ENCODE results near the gene CCDC97. TPM values are rescaled to one million over a fixed set of nuclear protein-coding genes. Genes with fewer than 3 reads are reported as not detected.
"Not testable (repeated sequence)": the region's sequence is repeated elsewhere in the genome, so short reads cannot be mapped to it uniquely, and the experiment has no call there.

Gene CCDC97
- total RNA-seq, 4 donors from 2014 or later = 11.6 to 19.6 (median 13.7) TPM

DNA sequence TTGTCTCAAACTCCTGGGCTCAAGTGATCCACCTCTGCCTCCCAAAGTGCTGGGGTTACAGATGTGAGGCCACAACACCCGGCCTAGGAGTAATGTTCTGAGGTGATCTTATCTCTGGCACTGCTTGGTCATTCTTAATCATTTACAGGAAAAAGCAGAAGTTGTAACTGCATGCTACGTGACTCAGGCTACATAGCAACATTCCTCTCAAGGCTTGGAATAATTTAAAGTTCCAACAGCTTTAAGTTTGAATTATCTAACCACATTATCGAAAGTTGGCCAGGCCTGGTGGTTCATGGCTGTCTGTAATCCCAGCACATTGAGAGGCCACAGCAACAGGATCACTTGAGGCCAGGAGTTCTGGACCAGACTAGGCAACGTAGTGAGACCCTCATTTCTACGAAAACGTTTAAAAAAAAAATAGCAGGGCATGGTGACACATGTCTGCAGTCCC, 57.9 kb downstream of the CCDC97 start:
- no peak for DNase-seq (ENCODE audit: low spot score in 2 of 2)
- H3K4me3 ChIP-seq (ENCODE audit: low read depth, poor library complexity, severe bottlenecking) = no peak overlapping the region
- no peak for TF ChIP-seq POLR2A (IDR thresholded peaks at IDR 0.05)
- TF ChIP-seq, protein P1, sequence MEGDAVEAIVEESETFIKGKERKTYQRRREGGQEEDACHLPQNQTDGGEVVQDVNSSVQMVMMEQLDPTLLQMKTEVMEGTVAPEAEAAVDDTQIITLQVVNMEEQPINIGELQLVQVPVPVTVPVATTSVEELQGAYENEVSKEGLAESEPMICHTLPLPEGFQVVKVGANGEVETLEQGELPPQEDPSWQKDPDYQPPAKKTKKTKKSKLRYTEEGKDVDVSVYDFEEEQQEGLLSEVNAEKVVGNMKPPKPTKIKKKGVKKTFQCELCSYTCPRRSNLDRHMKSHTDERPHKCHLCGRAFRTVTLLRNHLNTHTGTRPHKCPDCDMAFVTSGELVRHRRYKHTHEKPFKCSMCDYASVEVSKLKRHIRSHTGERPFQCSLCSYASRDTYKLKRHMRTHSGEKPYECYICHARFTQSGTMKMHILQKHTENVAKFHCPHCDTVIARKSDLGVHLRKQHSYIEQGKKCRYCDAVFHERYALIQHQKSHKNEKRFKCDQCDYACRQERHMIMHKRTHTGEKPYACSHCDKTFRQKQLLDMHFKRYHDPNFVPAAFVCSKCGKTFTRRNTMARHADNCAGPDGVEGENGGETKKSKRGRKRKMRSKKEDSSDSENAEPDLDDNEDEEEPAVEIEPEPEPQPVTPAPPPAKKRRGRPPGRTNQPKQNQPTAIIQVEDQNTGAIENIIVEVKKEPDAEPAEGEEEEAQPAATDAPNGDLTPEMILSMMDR (IDR thresholded peaks at IDR 0.05) = no peak
- 35 to 41% methylated on average over 6 of the region's 6 CpGs for WGBS, 2 donors
- intact Hi-C loops (cut with DNase I; ENCODE audit: low total_unique reads) = no loop called here

DNA sequence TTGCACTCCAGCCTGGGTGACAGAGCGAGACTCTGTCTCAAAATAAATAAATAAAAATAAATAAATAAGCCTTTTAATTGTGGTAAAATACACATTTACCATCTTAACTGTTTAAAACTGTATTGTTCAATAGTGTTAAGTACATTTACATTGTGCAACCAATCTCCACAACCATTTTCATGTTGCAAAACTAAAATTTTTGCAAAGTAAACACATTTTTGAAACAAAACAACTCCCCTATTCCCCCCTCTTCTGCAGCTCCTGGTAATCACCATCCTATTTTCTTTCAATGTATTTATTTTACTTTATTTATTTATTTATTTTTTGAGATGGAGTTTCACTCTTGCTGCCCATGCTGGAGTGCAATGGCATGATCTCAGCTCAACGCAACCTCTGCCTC, 59.8 kb downstream of the CCDC97 start:
- no peak for DNase-seq (ENCODE audit: low spot score in 2 of 2)
- WGBS, 2 donors = 95 to 96% methylated on average over 2 of the region's 2 CpGs
- no peak for TF ChIP-seq POLR2A (IDR thresholded peaks at IDR 0.05)
- TF ChIP-seq, protein P1 (IDR thresholded peaks at IDR 0.05) = no peak

DNA sequence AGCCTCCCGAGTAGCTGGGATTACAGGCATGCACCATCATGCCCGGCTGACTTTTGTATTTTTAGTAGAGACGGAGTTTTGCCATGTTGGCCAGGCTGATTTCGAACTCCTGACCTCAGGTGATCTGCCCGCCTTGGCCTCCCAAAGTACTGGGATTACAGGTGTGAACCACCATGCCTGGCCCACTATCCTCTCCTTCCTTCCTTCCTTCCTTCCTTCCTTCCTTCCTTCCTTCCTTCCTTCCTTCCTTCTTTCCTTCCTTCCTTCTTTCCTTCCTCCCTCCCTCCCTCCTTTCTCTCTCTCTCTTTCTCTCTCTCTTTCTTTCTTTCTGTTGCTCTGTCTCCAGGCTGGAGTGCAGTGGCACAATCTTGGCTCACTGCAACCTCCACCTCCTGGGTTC, 61.1 kb downstream of the CCDC97 start:
- 79 to 88% methylated on average over 5 of the region's 5 CpGs for WGBS, 2 donors
- intact Hi-C loops (cut with DNase I; ENCODE audit: low total_unique reads); H3K4me3 ChIP-seq (ENCODE audit: low read depth, poor library complexity, severe bottlenecking); DNase-seq (ENCODE audit: low spot score in 2 of 2): not testable (repeated sequence)

More for the DNA sequence above, 59.8 kb downstream of the CCDC97 start:
- intact Hi-C loops (cut with DNase I; ENCODE audit: low total_unique reads) = no loop called here
- no peak overlapping the region for H3K4me3 ChIP-seq (ENCODE audit: low read depth, poor library complexity, severe bottlenecking)

DNA sequence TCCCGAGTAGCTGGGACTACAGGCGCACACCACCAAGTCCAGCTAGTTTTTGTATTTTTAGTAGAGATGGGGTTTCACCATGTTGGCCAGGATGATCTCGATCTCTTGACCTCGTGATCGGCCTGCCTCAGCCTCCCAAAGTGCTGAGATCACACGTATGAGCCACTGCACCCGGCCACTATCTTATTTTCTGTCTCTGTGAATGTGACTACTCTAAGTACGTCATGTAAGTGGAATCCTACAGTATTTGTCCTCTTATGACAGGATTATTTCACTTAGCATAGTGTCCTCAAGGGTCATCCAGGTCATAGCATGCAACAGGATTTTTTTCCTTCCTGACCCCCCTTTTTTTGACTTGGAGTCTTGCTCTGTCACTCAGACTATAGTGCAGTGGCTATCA, 61.6 kb downstream of the CCDC97 start:
- no peak overlapping the region for H3K4me3 ChIP-seq (ENCODE audit: low read depth, poor library complexity, severe bottlenecking)
- 95 to 97% methylated on average over 8 of the region's 8 CpGs for WGBS, 2 donors
- TF ChIP-seq POLR2A (IDR thresholded peaks at IDR 0.05) = no peak
- DNase-seq (ENCODE audit: low spot score in 2 of 2) = no peak
- intact Hi-C loops (cut with DNase I; ENCODE audit: low total_unique reads) = no loop called here

DNA sequence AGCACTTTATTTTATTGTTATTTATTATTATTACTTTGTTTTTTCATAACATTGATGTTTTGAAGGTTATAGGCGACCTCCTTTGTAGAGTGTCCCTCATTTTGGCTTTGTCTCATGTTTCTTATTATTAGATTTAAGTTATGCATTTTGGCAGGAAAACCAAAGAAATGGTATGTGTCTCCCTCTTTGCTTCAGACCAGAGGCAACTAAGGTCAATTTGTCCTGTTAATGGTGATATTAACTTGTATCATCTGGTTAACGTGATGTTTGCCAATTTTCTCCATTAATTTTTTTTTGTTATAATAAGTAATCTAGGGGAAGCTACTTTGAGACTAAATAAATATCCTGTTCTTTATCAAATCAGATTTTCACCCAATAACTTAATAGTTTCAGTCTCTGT, 62.5 kb downstream of the CCDC97 start:
- H3K4me3 ChIP-seq (ENCODE audit: low read depth, poor library complexity, severe bottlenecking) = no peak overlapping the region
- DNase-seq (ENCODE audit: low spot score in 2 of 2) = no peak
- WGBS, 2 donors = 74 to 81% methylated on average over 2 of the region's 2 CpGs
- TF ChIP-seq, protein P1 (IDR thresholded peaks at IDR 0.05) = no peak
- no peak for TF ChIP-seq POLR2A (IDR thresholded peaks at IDR 0.05)
- intact Hi-C loops (cut with DNase I; ENCODE audit: low total_unique reads) = no loop called here

DNA sequence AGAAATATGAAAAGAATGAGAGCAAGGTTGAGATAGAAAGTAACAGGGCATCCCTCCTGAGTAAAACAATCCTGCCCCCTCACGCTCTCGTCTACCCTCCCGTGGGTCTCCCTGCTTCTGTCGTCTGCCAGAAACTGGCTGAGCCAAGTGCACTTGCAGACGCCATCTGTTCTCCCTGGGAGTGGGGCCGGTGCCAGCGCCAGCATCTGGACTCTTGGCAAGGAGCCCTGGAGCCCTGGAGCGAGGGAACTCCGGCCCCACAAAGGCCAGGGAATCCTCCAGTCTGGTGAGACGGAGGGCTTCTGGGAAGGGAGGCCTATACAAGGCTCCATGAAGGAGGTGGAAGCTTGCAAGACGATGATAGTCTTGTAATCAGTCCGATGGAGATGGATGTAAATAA, 64.0 kb downstream of the CCDC97 start:
- intact Hi-C loops (cut with DNase I; ENCODE audit: low total_unique reads) = no loop called here
- peak in 1 of 2 donors; percentile 93 for DNase-seq (ENCODE audit: low spot score in 2 of 2)
- TF ChIP-seq POLR2A (IDR thresholded peaks at IDR 0.05) = no peak
- TF ChIP-seq, protein P1 (IDR thresholded peaks at IDR 0.05) = no peak
- WGBS, 2 donors = 9 to 32% methylated on average over 12 of the region's 12 CpGs
- no peak overlapping the region for H3K4me3 ChIP-seq (ENCODE audit: low read depth, poor library complexity, severe bottlenecking)

Other genes starting within 250 kb of the CCDC97 start
- not detected for gene CYP2A13, start 221.7 kb upstream of the CCDC97 start, total RNA-seq
- not detected for gene CYP2F1, start 195.7 kb upstream of the CCDC97 start, total RNA-seq
- gene CYP2S1, start 117.0 kb upstream of the CCDC97 start, total RNA-seq = 1 to 10 TPM in 3 of 4 donors, under 1 TPM in 1; 0.49 to 3.8 (median 1.9) TPM
- gene AXL, start 90.9 kb upstream of the CCDC97 start, total RNA-seq = 10 to 100 TPM; 17.3 to 86.2 (median 56.7) TPM
- gene HNRNPUL1, start 45.8 kb upstream of the CCDC97 start, total RNA-seq = 100 to 1,000 TPM; 130 to 196 (median 152) TPM
- gene TGFB1, start 43.8 kb downstream of the CCDC97 start, total RNA-seq = 10 to 100 TPM; 11.4 to 26.9 (median 22.2) TPM
- gene B9D2, start 54.0 kb downstream of the CCDC97 start, total RNA-seq = 1 to 10 TPM; 1.7 to 3.7 (median 2.5) TPM
- gene TMEM91, start 66.4 kb downstream of the CCDC97 start, total RNA-seq = 100 to 1,000 TPM in 1 of 4 donors, 10 to 100 TPM in 3; 25.4 to 115 (median 54.9) TPM
- gene EXOSC5, start 87.2 kb downstream of the CCDC97 start, total RNA-seq = 10 to 100 TPM; 28.6 to 34.5 (median 28.9) TPM
- 100 to 1,000 TPM in 1 of 4 donors, 10 to 100 TPM in 3; 64.3 to 116 (median 70.1) TPM for gene BCKDHA, start 87.6 kb downstream of the CCDC97 start, total RNA-seq
- gene B3GNT8, start 117.2 kb downstream of the CCDC97 start, total RNA-seq = 10 to 100 TPM in 3 of 4 donors, 1 to 10 TPM in 1; 9.2 to 33.3 (median 16.7) TPM
- 10 to 100 TPM; 34.8 to 49.8 (median 35.7) TPM for gene DMAC2, start 129.7 kb downstream of the CCDC97 start, total RNA-seq
- gene ERICH4, start 133.0 kb downstream of the CCDC97 start, total RNA-seq = not detected

Measured in lower leg skin (tissue), 4 donors.